ENCODE data around the gene FBLN5. TPM values are rescaled to one million over a fixed set of nuclear protein-coding genes. Genes with fewer than 3 reads are reported as not detected.

The FBLN5 gene
- polyA plus RNA-seq, 1 of the 3 experiments (the other 2 are of a cell fraction): 39.8 TPM

GRCh38 chr14:91866511-91867295, 80.8 kb downstream of the FBLN5 start (continued):
- TF ChIP-seq MXI1 (IDR thresholded peaks at IDR 0.05; ENCODE audit: low read depth, low read length): no peak

- Histone ChIP-seq H4K20me1 (ENCODE audit: insufficient read depth) (no peaks in the 10 kb centered on the region), H3K4me1 (ENCODE audit: control insufficient read depth in 1 of 2, insufficient read depth in 2 of 2, low read depth in 1 of 2, low read length in 1 of 2) (no peaks in the 10 kb centered on the region), H3K9me3 (no peaks in the 10 kb centered on the region), H3K4me3 (ENCODE audit: low read depth in 2 of 2, low read length in 1 of 2) (no peak overlapping the region), H3K27ac (ENCODE audit: low read depth in 2 of 2, low read length in 1 of 2) (no peak overlapping the region), H3K9ac (no peak overlapping the region), H3K79me2 (ENCODE audit: insufficient read depth) (no peaks in the 10 kb centered on the region), H2AFZ (ENCODE audit: low read depth) (no peak overlapping the region), H3K9me2 (no peaks in the 10 kb centered on the region), H3K27me3 (ENCODE audit: insufficient read depth) (no peaks in the 10 kb centered on the region), H3K4me2 (no peak overlapping the region), H3K36me3 (replicated peaks in 1 of 2; ENCODE audit: control insufficient read depth in 1 of 2, insufficient read depth in 2 of 2, low read length in 1 of 2) (peaks cover 11 to 39% of the 10 kb centered on the region in 2 experiments), H3F3A (replicated peaks; ENCODE audit: insufficient read depth) (no peaks in the 10 kb centered on the region)
- WGBS (ENCODE audit: low lambda C conversion rate): 31% methylated on average over 2 of the region's 2 CpGs
- POLR2A ChIA-PET: no interaction called here
- CTCF ChIA-PET: no interaction called here
- TF ChIP-seq RCOR1 (IDR thresholded peaks at IDR 0.05; ENCODE audit: low read length): no peak
- no peak for TF ChIP-seq RXRA (IDR thresholded peaks at IDR 0.05; ENCODE audit: borderline replicate concordance, low read depth)
- TF ChIP-seq EZH2phosphoT487 (IDR thresholded peaks at IDR 0.05; ENCODE audit: borderline replicate concordance, low read depth): no peak
- TF ChIP-seq NRF1 (IDR thresholded peaks at IDR 0.05; ENCODE audit: low read depth, low read length): no peak
- no peak for TF ChIP-seq TCF12 (IDR thresholded peaks at IDR 0.05)
- TF ChIP-seq CTCF (IDR thresholded peaks at IDR 0.05): no peak
- TF ChIP-seq MEF2A (IDR thresholded peaks at IDR 0.05; ENCODE audit: borderline replicate concordance, low read depth): no peak
- no peak for TF ChIP-seq NFIC (IDR thresholded peaks at IDR 0.05; ENCODE audit: borderline replicate concordance)
- no peak for TF ChIP-seq POLR2AphosphoS5 (IDR thresholded peaks at IDR 0.05; ENCODE audit: low read depth, low read length)
- TF ChIP-seq REST (IDR thresholded peaks at IDR 0.05; ENCODE audit: low read depth, low read length): no peak
- no peak for TF ChIP-seq ZBTB33 (IDR thresholded peaks at IDR 0.05; ENCODE audit: borderline replicate concordance, low read depth)
- no peak for TF ChIP-seq IRF3 (IDR thresholded peaks at IDR 0.05; ENCODE audit: low read depth, low read length)
- no peak for TF ChIP-seq YY1 (IDR thresholded peaks at IDR 0.05; ENCODE audit: low read depth)
- no peak for TF ChIP-seq USF2 (IDR thresholded peaks at IDR 0.05; ENCODE audit: borderline replicate concordance, low read depth, low read length)
- no peak for TF ChIP-seq MXI1 (IDR thresholded peaks at IDR 0.05; ENCODE audit: low read depth, low read length)
- no peak for TF ChIP-seq SIN3A (IDR thresholded peaks at IDR 0.05; ENCODE audit: borderline replicate concordance, low read depth, low read length)
- no peak for TF ChIP-seq CHD2 (IDR thresholded peaks at IDR 0.05; ENCODE audit: low read length, partially characterized antibody)
- DNase-seq: no peak
Measured at GRCh38 chr14:91866061-91866460, 81.4 kb downstream of the FBLN5 start.
